ENCODE data around the gene DNER. TPM values are rescaled to one million over a fixed set of nuclear protein-coding genes. Genes with fewer than 3 reads are reported as not detected.

Gene DNER
- polyA plus RNA-seq, 1 of the 3 experiments (the other 2 are of a cell fraction): 1.4 TPM

- no peak overlapping the region for H2AFZ ChIP-seq (ENCODE audit: low read depth)
- H3K36me3 ChIP-seq (replicated peaks in 1 of 2; ENCODE audit: control insufficient read depth in 1 of 2, insufficient read depth in 2 of 2, low read length in 1 of 2): no peaks in the 10 kb centered on the region
- H4K20me1 ChIP-seq (ENCODE audit: insufficient read depth): no peaks in the 10 kb centered on the region
- H3K79me2 ChIP-seq (ENCODE audit: insufficient read depth): no peaks in the 10 kb centered on the region
- H3K4me3 ChIP-seq (ENCODE audit: low read depth in 2 of 2, low read length in 1 of 2): no peak overlapping the region
- no peaks in the 10 kb centered on the region; a peak in 1 of 4 replicates for H3K4me1 ChIP-seq (ENCODE audit: control insufficient read depth in 1 of 2, insufficient read depth in 2 of 2, low read depth in 1 of 2, low read length in 1 of 2)
- ChIA-PET POLR2A (no interaction called here), CTCF (no interaction called here)
- no peak overlapping the region for H3K9ac ChIP-seq
- H3K27me3 ChIP-seq (ENCODE audit: insufficient read depth): no peaks in the 10 kb centered on the region
- TF ChIP-seq CTCF (IDR thresholded peaks at IDR 0.05): no peak
- no peak for TF ChIP-seq NFIC (IDR thresholded peaks at IDR 0.05; ENCODE audit: borderline replicate concordance)
- TF ChIP-seq MEF2A (IDR thresholded peaks at IDR 0.05; ENCODE audit: borderline replicate concordance, low read depth): no peak
- no peak for TF ChIP-seq YY1 (IDR thresholded peaks at IDR 0.05; ENCODE audit: low read depth)
- no peak for TF ChIP-seq REST (IDR thresholded peaks at IDR 0.05; ENCODE audit: low read depth, low read length)
- no peak for TF ChIP-seq USF1 (IDR thresholded peaks at IDR 0.05; ENCODE audit: borderline replicate concordance, low read depth)
- no peak for TF ChIP-seq TEAD4 (IDR thresholded peaks at IDR 0.05; ENCODE audit: borderline replicate concordance, insufficient read depth)
- DNase-seq: no peak
- H3K4me2 ChIP-seq: no peak overlapping the region
- no peak overlapping the region for H3K27ac ChIP-seq (ENCODE audit: low read depth in 2 of 2, low read length in 1 of 2)
- H3K9me2 ChIP-seq: no peaks in the 10 kb centered on the region
- no peaks in the 10 kb centered on the region for H3F3A ChIP-seq (replicated peaks; ENCODE audit: insufficient read depth)
- 63% methylated on average over 11 of the region's 11 CpGs for WGBS (ENCODE audit: low lambda C conversion rate)
- H3K9me3 ChIP-seq: no peaks in the 10 kb centered on the region
Measured at GRCh38 chr2:229519655-229520430, 194.5 kb downstream of the DNER start.

- ChIA-PET CTCF (interaction anchor here (1.1 kb wide), 1 partner anchor 19 kb away, joined by 4 read pairs; no protein-coding TSS in a partner anchor), POLR2A (no interaction called here)
- no peaks in the 10 kb centered on the region for H3F3A ChIP-seq (replicated peaks; ENCODE audit: insufficient read depth)
- H3K79me2 ChIP-seq (ENCODE audit: insufficient read depth): no peaks in the 10 kb centered on the region
- H2AFZ ChIP-seq (ENCODE audit: low read depth): no peak overlapping the region
- H3K9me2 ChIP-seq: no peaks in the 10 kb centered on the region
- H3K9ac ChIP-seq: no peak overlapping the region
- H4K20me1 ChIP-seq (ENCODE audit: insufficient read depth): no peaks in the 10 kb centered on the region
- H3K27me3 ChIP-seq (ENCODE audit: insufficient read depth): no peaks in the 10 kb centered on the region
- 37% methylated on average over 2 of the region's 2 CpGs for WGBS (ENCODE audit: low lambda C conversion rate)
- no peak overlapping the region for H3K4me3 ChIP-seq (ENCODE audit: low read depth in 2 of 2, low read length in 1 of 2)
- no peak for DNase-seq
- H3K36me3 ChIP-seq (replicated peaks in 1 of 2; ENCODE audit: control insufficient read depth in 1 of 2, insufficient read depth in 2 of 2, low read length in 1 of 2): no peaks in the 10 kb centered on the region
- no peaks in the 10 kb centered on the region for H3K4me1 ChIP-seq (ENCODE audit: control insufficient read depth in 1 of 2, insufficient read depth in 2 of 2, low read depth in 1 of 2, low read length in 1 of 2)
- no peaks in the 10 kb centered on the region for H3K9me3 ChIP-seq
- H3K27ac ChIP-seq (ENCODE audit: low read depth in 2 of 2, low read length in 1 of 2): peak overlapping the region in 1 of 2 experiments; percentile 50; a peak in 1 of 4 replicates
- H3K4me2 ChIP-seq: no peak overlapping the region
- TF ChIP-seq NFIC (IDR thresholded peaks at IDR 0.05; ENCODE audit: borderline replicate concordance) (no peak), IRF3 (IDR thresholded peaks at IDR 0.05; ENCODE audit: low read depth, low read length) (no peak), JUND (IDR thresholded peaks at IDR 0.05) (no peak), USF2 (IDR thresholded peaks at IDR 0.05; ENCODE audit: borderline replicate concordance, low read depth, low read length) (no peak), NRF1 (IDR thresholded peaks at IDR 0.05; ENCODE audit: low read depth, low read length) (no peak), ELF1 (IDR thresholded peaks at IDR 0.05) (no peak), FOXJ3 (CRISPR knock-in tag; IDR thresholded peaks at IDR 0.05) (no peak), FOXM1 (IDR thresholded peaks at IDR 0.05; ENCODE audit: low read depth) (no peak), GABPA (IDR thresholded peaks at IDR 0.05; ENCODE audit: low read depth) (no peak), RFX5 (IDR thresholded peaks at IDR 0.05; ENCODE audit: low read length) (no peak), MXI1 (IDR thresholded peaks at IDR 0.05; ENCODE audit: low read depth, low read length) (no peak), EP300 (IDR thresholded peaks at IDR 0.05; ENCODE audit: borderline replicate concordance in 1 of 2, low read depth in 1 of 2, low read length in 1 of 2) (no peak), FOSL2 (IDR thresholded peaks at IDR 0.05; ENCODE audit: borderline replicate concordance, low read depth) (no peak)
Measured at GRCh38 chr2:229514273-229514895, 200.0 kb downstream of the DNER start.
